Measurements from ENCODE around the gene ZNF287. TPM values are rescaled to one million over a fixed set of nuclear protein-coding genes. Genes with fewer than 3 reads are reported as not detected.

ZNF287 gene
- 10 to 100 TPM in 1 of 4 donors, 1 to 10 TPM in 3; 4.3 to 11.7 (median 6.4) TPM for total RNA-seq

DNA sequence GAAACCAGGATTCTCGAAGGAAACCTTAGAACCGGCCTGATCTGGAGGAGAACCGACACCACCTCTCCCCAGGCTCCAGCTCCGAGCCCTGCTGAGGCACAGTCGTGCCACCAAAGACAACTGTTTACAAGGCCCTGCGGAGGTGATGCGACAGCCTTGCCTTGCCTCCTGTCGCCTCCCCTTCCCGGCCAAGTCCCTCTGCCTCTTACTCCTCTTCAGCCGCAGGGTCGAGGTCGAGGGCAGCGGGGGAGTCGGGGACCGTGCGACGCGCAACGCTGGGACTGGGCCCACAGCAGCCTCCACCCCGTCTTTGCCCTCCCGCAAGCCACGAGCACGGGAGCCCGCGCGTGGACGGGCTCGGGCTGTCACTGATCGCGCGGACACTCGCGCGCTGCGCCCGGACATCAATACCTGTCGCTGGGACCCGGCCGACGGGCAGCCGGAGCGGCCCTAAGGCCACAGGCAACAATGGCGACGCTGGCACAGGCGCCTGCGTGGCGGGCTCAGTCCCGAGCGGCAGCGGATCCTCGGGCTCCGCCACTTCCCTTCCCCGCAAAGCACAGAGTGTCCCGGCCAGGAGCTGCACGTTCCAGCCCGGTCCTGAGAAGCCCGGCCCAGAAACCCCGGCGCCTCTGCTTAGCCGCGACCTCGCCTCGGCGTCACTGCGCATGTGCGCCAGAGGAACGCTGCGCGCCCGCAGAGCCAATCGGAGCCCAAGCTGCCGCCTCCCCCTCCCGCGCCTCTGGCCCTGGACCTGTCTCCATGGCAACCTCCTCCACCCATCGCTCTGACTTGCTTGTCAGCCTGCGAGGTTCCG, at the start of gene ZNF287:
ZNF287 (minus strand) TSS at position 664 of the 817 bp plus-strand sequence. CDS start 1,473 bp downstream, outside the sequence.
- 10% methylated on average over 21 of the region's 77 CpGs for WGBS
- Histone ChIP-seq H3K9me3 (no peaks in the 10 kb centered on the region), H3K4me1 (peaks cover 9% of the 10 kb centered on the region), H3K27me3 (no peaks in the 10 kb centered on the region), H3K27ac (peak within 1 kb of the TSS; percentile 67), H3K4me3 (peak within 1 kb of the TSS; percentile 72), H3K36me3 (peaks cover 11% of the 10 kb centered on the region)
- peak; percentile 94 to 97 for DNase-seq (ENCODE audit: low spot score in 2 of 2)
- TF ChIP-seq POLR2AphosphoS5 (IDR thresholded peaks at IDR 0.05) (peak in 1 of 3 donors; percentile 6), POLR2A (IDR thresholded peaks at IDR 0.05) (no peak), EP300 (IDR thresholded peaks at IDR 0.05) (peak; percentile 21)

DNA sequence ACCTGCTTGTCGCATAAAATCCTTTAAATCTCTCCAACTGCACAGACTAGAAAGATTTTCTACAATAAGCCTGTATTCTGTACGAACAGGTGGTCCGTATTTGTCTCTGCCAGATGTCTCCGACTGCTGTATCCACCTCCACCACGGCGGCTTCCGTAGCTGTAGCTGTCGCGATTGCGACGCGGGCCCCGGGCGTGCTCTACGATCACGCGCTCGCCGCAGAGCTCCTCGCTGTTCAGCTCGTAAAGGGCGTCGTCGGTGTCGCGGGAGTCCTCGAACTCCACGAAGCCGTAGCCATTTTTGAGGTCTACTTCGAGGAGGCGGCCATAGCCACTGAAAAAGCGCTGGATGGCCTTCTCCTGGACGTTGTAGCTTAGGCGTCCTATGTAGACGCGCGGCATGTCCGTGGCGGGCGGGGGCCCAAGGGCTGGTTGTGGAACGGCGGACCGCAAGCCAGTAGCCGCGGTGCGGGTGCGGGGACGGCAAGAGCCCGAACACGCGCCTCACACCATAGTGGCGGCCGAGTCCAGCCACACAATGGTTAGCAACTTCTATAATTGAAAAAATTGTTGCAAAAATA, 48.6 kb upstream of the ZNF287 start:
- H3K4me1 ChIP-seq = no peaks in the 10 kb centered on the region
- no peak overlapping the region for H3K27ac ChIP-seq
- no peaks in the 10 kb centered on the region for H3K36me3 ChIP-seq
- H3K9me3 ChIP-seq = peaks cover 32% of the 10 kb centered on the region
- DNase-seq (ENCODE audit: low spot score in 2 of 2) = no peak
- 95% methylated on average over 53 of the region's 53 CpGs for WGBS
- TF ChIP-seq EP300 (IDR thresholded peaks at IDR 0.05) (no peak), POLR2AphosphoS5 (IDR thresholded peaks at IDR 0.05) (no peak), POLR2A (IDR thresholded peaks at IDR 0.05) (no peak), CTCF (IDR thresholded peaks at IDR 0.05) (no peak)
- H3K4me3 ChIP-seq = no peak overlapping the region
- H3K27me3 ChIP-seq = no peaks in the 10 kb centered on the region

DNA sequence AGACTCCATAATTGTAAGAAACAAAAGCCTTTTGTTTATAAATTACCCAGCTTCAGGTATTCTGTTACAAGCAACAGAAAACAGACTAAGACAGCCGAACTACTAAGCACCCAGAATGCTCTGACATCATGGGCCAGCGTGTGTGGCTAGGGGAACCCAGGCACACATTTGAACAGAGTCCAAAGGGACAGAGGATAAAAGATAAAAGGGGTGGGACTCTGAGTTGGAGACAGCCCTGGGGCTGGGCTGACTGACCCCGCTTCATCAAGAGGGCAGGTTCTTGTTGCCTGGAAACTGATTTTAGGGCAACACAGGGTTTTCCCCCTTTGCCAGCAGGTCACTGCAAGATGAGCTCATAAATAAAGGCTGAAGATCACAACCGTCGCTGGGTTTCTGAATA, 30.5 kb upstream of the ZNF287 start:
- Histone ChIP-seq H3K4me1 (no peaks in the 10 kb centered on the region), H3K27me3 (peaks cover 3% of the 10 kb centered on the region), H3K36me3 (no peaks in the 10 kb centered on the region), H3K27ac (no peak overlapping the region), H3K9me3 (no peaks in the 10 kb centered on the region), H3K4me3 (no peak overlapping the region)
- 65% methylated on average over 5 of the region's 5 CpGs for WGBS
- TF ChIP-seq POLR2AphosphoS5 (IDR thresholded peaks at IDR 0.05) = no peak
- TF ChIP-seq POLR2A (IDR thresholded peaks at IDR 0.05) = no peak
- TF ChIP-seq EP300 (IDR thresholded peaks at IDR 0.05) = no peak
- TF ChIP-seq CTCF (IDR thresholded peaks at IDR 0.05) = no peak
- no peak for DNase-seq (ENCODE audit: low spot score in 2 of 2)

GRCh38 chr17:16593356-16594102, 24.5 kb upstream of the ZNF287 start:
- Histone ChIP-seq H3K4me1 (peaks cover 14% of the 10 kb centered on the region), H3K36me3 (no peaks in the 10 kb centered on the region), H3K27me3 (no peaks in the 10 kb centered on the region), H3K9me3 (no peaks in the 10 kb centered on the region), H3K27ac (peak overlapping the region; percentile 4), H3K4me3 (no peak overlapping the region)
- TF ChIP-seq POLR2A (IDR thresholded peaks at IDR 0.05) (no peak), EP300 (IDR thresholded peaks at IDR 0.05) (no peak), CTCF (IDR thresholded peaks at IDR 0.05) (no peak), POLR2AphosphoS5 (IDR thresholded peaks at IDR 0.05) (peak; percentile 26 to 95 (median 83))
- 22% methylated on average over 2 of the region's 2 CpGs for WGBS
- DNase-seq (ENCODE audit: low spot score in 2 of 2) = no peak

DNA sequence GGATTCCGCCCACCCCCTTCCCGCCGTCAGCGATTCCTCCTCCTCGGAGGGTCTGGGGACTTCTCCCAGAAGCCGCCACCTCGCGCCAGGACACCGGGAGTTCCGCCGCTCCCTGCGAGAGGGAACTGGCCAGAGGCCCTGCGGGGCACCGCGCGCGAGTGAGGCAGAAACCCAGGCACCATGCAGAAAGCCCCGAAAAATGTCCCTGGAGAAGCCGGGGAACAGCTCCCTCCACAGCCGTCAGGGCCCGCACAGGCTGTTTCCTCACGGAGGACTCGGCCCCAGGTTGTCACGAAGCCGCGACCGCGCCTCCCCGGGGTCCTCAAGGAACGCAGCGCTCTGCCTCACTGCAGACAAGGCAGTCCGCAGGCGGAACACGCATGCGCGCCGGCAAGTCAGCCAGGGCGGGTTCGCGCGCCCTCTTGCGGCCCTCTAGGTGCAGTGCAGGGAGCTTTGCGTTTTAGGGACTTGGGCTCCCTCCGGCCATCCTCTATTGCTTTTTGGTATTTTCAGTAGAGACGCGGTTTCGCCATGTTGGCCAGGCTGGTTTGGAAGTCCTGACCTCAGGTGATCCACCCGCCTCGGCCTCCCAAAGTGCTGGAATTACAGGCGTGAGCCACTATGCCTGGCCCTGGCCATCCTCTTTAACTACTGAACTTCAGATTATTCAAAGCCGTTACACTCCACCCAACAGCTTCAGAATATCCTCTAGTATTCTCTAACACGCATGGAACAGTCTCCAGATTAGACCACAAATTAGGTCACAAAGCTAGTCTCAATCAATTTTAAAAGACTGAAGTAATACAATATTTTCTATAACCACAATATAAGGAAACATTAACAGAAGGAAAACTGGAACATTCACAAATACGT, 20.3 kb upstream of the ZNF287 start:
- H3K27me3 ChIP-seq = no peaks in the 10 kb centered on the region
- 5% methylated on average over 39 of the region's 53 CpGs for WGBS
- H3K4me3 ChIP-seq = peak overlapping the region; percentile 75
- DNase-seq (ENCODE audit: low spot score in 2 of 2) = peak; percentile 91 to 94
- H3K4me1 ChIP-seq = peaks cover 26% of the 10 kb centered on the region
- no peaks in the 10 kb centered on the region for H3K9me3 ChIP-seq
- TF ChIP-seq POLR2AphosphoS5 (IDR thresholded peaks at IDR 0.05) (no peak), CTCF (IDR thresholded peaks at IDR 0.05) (peak; percentile 92 to 100)
- H3K36me3 ChIP-seq = no peaks in the 10 kb centered on the region
- H3K27ac ChIP-seq = peak overlapping the region; percentile 70
